ENCODE measurements around the gene ANKRD11. TPM values are rescaled to one million over a fixed set of nuclear protein-coding genes. Genes with fewer than 3 reads are reported as not detected.

ANKRD11 gene
- polyA plus RNA-seq, 2 donors, result 37.1 to 73.5 TPM

DNA sequence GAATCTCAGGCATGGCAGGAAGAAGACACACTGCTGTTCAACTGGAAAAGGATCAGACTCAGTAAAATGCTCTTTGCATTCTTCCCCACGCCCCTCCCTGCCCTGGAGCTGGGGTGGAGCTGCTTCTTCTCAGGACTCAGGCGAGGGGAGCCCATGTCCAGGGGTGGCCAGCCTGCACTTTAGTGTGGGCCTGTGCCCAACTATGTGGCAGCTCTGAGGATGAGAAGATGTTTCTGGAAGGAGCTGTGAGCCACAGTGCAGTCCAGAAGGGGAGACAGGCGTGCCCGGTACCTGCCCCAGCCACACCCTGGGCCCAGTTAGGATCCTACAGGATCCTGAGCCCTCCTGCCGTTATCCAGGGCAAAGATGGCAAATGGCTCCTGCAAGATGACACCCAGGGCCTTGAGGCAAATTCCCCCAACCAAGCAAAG lies 120.3 kb downstream of the ANKRD11 start:
- H3K27ac ChIP-seq (ENCODE audit: low read depth in 2 of 2, low read length in 1 of 2), result peak overlapping the region; percentile 25 to 63
- peaks cover 16 to 32% of the 10 kb centered on the region in 2 donors for H3K4me1 ChIP-seq (ENCODE audit: control insufficient read depth in 2 of 2, insufficient read depth in 2 of 2, low read length in 1 of 2)

DNA sequence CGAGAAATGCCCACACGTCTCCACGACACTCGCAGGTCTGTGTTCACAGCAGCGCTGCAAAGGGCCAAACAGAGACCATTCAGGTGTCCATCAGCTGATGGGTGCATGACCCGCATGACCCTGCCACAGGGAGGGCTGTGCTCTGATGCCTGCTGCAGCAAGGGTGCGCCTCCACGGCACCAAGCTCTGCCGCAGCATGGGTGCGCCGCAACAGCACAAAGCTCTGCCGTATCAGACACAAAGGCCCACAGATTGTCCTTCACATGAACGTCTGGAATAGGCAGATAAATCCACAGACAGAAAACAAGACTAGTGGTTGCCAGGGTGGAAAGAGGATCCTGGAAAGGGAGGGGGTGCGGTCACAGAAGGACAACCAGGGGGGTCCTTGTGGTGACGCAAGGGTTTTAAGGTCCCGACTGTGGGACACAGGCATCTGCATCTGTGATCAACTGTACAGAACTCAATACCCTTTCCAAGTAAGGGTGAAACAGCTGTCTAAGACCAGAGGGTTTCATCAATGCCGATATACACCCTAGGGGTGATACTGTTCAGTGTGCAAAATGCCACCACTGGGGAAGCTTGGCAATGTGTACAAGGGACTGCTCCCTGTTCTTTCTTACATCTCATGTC lies 121.0 kb downstream of the ANKRD11 start:
- Histone ChIP-seq H3K36me3 (ENCODE audit: control insufficient read depth in 2 of 2, insufficient read depth in 2 of 2, low read length in 1 of 2) (peaks cover 0 to 16% of the 10 kb centered on the region in 2 donors), H3K27ac (ENCODE audit: low read depth in 2 of 2, low read length in 1 of 2) (peak overlapping the region; percentile 25 to 63), H3K4me1 (ENCODE audit: control insufficient read depth in 2 of 2, insufficient read depth in 2 of 2, low read length in 1 of 2) (peaks cover 15 to 32% of the 10 kb centered on the region in 2 donors)

More for the DNA sequence above, 120.3 kb downstream of the ANKRD11 start:
- Histone ChIP-seq H3K9me3 (ENCODE audit: control insufficient read depth in 2 of 2, insufficient read depth in 1 of 2, low read depth in 1 of 2, low read length in 1 of 2) (no peaks in the 10 kb centered on the region), H3K27me3 (ENCODE audit: control insufficient read depth in 1 of 2, insufficient read depth in 2 of 2, low read length in 2 of 2) (no peaks in the 10 kb centered on the region), H3K36me3 (ENCODE audit: control insufficient read depth in 2 of 2, insufficient read depth in 2 of 2, low read length in 1 of 2) (peaks cover 0 to 16% of the 10 kb centered on the region in 2 donors), H3K4me3 (ENCODE audit: low read depth in 1 of 2, low read length in 2 of 2) (no peak overlapping the region)
- WGBS, 2 donors, result 30 to 60% methylated on average over 5 of the region's 5 CpGs

DNA sequence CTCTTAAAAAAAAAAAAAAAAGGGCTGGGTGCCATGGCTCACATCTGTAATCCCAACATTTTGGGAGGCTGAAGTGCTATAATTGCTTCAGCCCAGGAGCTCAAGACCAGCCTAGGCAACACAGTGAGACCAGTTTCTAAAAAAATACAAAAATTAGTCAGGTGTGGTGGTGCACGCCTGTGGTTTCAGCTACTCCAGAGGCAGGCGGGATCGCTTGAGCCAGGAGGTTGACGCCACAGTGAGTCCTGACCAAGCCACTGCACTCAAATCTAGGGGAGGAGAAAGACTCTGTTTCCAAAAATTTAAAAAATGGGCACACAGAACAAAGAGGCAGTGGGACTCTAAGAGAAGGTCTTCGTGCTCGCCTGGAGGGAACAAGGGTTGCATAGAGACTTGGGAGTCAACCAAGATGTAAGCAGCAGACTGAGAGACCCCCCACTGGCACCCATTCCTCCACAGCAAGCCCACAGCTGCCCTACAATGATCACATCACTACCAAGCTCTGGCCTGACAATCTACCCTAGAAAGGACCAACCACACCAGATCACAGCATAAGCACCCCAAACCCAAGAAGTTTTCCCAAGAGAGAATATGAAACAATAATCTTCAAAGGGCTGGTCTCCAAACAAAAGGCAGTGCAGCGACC lies 121.6 kb downstream of the ANKRD11 start:
- Histone ChIP-seq H3K4me3 (ENCODE audit: low read depth in 1 of 2, low read length in 2 of 2) (no peak overlapping the region), H3K36me3 (ENCODE audit: control insufficient read depth in 2 of 2, insufficient read depth in 2 of 2, low read length in 1 of 2) (peaks cover 0 to 16% of the 10 kb centered on the region in 2 donors), H3K27me3 (ENCODE audit: control insufficient read depth in 1 of 2, insufficient read depth in 2 of 2, low read length in 2 of 2) (no peaks in the 10 kb centered on the region), H3K9me3 (ENCODE audit: control insufficient read depth in 2 of 2, insufficient read depth in 1 of 2, low read depth in 1 of 2, low read length in 1 of 2) (no peaks in the 10 kb centered on the region), H3K4me1 (ENCODE audit: control insufficient read depth in 2 of 2, insufficient read depth in 2 of 2, low read length in 1 of 2) (peaks cover 18 to 37% of the 10 kb centered on the region in 2 donors), H3K27ac (ENCODE audit: low read depth in 2 of 2, low read length in 1 of 2) (peak overlapping the region in 1 of 2 donors; percentile 5)
- 87 to 90% methylated on average over 7 of the region's 7 CpGs for WGBS, 2 donors

More for the DNA sequence above, 121.0 kb downstream of the ANKRD11 start:
- Histone ChIP-seq H3K9me3 (ENCODE audit: control insufficient read depth in 2 of 2, insufficient read depth in 1 of 2, low read depth in 1 of 2, low read length in 1 of 2) (no peaks in the 10 kb centered on the region), H3K4me3 (ENCODE audit: low read depth in 1 of 2, low read length in 2 of 2) (no peak overlapping the region), H3K27me3 (ENCODE audit: control insufficient read depth in 1 of 2, insufficient read depth in 2 of 2, low read length in 2 of 2) (no peaks in the 10 kb centered on the region)
- 82 to 84% methylated on average over 17 of the region's 17 CpGs for WGBS, 2 donors

DNA sequence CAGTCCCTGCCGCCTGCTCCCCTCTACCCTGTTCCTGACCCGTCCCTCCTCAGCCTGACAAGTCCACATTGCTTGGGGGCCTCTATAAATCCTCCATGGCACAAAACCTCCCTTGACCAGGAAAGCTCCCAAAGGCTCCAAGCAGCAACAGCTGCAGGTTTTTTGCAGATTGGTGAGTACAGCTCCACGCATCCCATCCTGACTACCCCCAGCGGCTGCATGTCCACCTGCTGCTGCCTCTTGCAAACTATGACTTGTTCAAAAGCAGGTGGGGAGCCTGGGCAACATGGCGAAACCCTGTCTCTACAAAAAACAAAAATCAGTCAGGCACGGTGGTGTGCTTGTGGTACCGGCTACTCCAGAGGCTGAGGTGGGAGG lies 122.8 kb downstream of the ANKRD11 start:
- Histone ChIP-seq H3K9me3 (ENCODE audit: control insufficient read depth in 2 of 2, insufficient read depth in 1 of 2, low read depth in 1 of 2, low read length in 1 of 2) (no peaks in the 10 kb centered on the region), H3K4me1 (ENCODE audit: control insufficient read depth in 2 of 2, insufficient read depth in 2 of 2, low read length in 1 of 2) (peaks cover 20 to 40% of the 10 kb centered on the region in 2 donors), H3K27ac (ENCODE audit: low read depth in 2 of 2, low read length in 1 of 2) (no peak overlapping the region), H3K36me3 (ENCODE audit: control insufficient read depth in 2 of 2, insufficient read depth in 2 of 2, low read length in 1 of 2) (peaks cover 0 to 13% of the 10 kb centered on the region in 2 donors), H3K27me3 (ENCODE audit: control insufficient read depth in 1 of 2, insufficient read depth in 2 of 2, low read length in 2 of 2) (no peaks in the 10 kb centered on the region), H3K4me3 (ENCODE audit: low read depth in 1 of 2, low read length in 2 of 2) (no peak overlapping the region)
- WGBS, 2 donors, result 92 to 95% methylated on average over 7 of the region's 7 CpGs

DNA sequence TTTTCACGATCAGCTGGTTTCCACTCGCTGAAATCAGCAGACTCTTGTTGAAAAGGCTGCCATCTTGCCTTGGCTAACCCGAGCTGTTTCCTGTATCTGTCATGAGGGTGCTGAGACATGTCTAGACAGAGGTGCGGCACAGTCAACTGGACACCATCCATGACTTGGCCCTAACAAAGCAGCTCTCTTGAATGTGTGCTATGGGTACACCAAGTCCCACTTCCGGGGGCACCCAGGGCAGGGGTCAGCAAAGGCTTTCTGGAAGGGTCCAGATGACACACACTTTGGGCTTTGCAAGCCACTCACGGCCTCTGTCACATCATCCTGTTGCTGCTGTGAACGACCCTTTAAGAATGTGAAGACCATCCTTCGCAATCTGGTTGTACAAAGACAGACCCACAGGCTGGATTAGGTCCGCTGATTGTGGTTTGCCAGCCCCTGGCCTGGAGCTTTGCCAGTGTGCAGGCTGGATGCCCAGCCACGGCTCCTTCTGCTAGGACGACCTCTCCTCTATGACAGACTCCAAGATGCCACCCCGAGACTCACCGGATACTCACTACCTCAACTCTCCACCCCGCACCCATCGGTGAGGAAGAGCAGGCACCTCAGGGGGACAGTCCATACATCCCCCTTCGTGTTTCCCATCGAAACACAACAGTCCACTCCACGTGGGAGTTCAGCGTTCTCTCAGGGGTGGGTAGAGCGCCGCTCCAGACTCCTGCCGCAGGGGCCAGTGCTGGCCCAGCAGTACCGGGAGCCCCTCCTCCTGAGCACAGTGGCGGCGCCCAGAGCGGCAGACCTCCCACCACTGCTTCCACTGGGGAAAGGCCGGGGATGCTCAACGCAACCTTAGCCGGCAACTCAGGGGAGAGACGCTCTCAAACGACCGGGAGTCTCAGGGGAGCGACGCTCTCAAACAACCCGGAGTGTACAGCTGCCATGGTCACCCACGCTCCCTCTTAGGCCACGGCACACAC lies 123.5 kb downstream of the ANKRD11 start:
- peaks cover 23 to 43% of the 10 kb centered on the region in 2 donors for H3K4me1 ChIP-seq (ENCODE audit: control insufficient read depth in 2 of 2, insufficient read depth in 2 of 2, low read length in 1 of 2)
- peak overlapping the region in 1 of 2 donors; percentile 12 for H3K27ac ChIP-seq (ENCODE audit: low read depth in 2 of 2, low read length in 1 of 2)
- H3K4me3 ChIP-seq (ENCODE audit: low read depth in 1 of 2, low read length in 2 of 2), result no peak overlapping the region
- no peaks in the 10 kb centered on the region for H3K9me3 ChIP-seq (ENCODE audit: control insufficient read depth in 2 of 2, insufficient read depth in 1 of 2, low read depth in 1 of 2, low read length in 1 of 2)
- H3K36me3 ChIP-seq (ENCODE audit: control insufficient read depth in 2 of 2, insufficient read depth in 2 of 2, low read length in 1 of 2), result peaks cover 0 to 9% of the 10 kb centered on the region in 2 donors
- 85 to 87% methylated on average over 35 to 37 of the region's 37 CpGs for WGBS, 2 donors
- H3K27me3 ChIP-seq (ENCODE audit: control insufficient read depth in 1 of 2, insufficient read depth in 2 of 2, low read length in 2 of 2), result no peaks in the 10 kb centered on the region

DNA sequence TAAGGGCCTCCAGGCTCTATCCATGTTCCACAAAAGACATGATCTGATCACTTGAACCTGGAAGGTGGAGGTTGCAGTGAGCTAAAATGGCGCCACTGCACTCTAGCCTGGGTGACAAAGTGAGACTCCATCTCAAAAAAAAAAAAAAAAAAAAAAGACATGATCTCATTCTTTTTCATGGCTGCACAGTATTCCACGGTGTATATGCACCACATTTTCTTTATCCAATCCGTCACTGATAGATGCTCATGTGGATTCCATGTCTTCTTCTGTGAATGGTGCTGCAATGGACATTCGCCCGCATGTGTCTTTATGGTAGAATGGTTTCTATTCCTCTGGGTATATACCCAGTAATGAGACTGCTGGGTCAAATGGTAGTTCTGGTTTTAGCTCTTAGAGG lies 124.4 kb downstream of the ANKRD11 start:
- peaks cover 26 to 45% of the 10 kb centered on the region in 2 donors for H3K4me1 ChIP-seq (ENCODE audit: control insufficient read depth in 2 of 2, insufficient read depth in 2 of 2, low read length in 1 of 2)
- WGBS, 2 donors, result 98 to 100% methylated on average over 5 of the region's 5 CpGs
- no peak overlapping the region for H3K27ac ChIP-seq (ENCODE audit: low read depth in 2 of 2, low read length in 1 of 2)

DNA sequence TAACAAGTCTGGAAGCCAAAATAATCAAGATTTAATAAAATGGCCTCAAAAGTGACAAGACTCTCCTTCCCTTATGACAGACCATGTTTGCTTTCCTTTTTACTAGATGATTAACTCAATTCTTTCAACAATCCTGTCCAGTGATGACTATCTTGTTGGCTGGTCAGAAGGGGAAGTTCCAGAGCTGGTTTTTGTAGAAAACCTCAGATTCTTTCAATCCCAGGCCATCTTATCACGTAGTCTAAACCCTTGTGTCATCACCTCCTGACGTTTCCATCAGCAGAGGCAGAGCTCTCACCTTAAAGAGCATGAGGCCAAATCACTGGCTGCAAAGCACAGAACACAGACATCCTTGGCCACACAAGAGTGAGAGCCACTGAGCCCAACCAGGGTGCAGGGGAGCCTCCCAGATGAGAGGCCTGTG lies 125.3 kb downstream of the ANKRD11 start:
- no peaks in the 10 kb centered on the region for H3K27me3 ChIP-seq (ENCODE audit: control insufficient read depth in 1 of 2, insufficient read depth in 2 of 2, low read length in 2 of 2)
- 44 to 53% methylated on average over 2 of the region's 2 CpGs for WGBS, 2 donors
- H3K9me3 ChIP-seq (ENCODE audit: control insufficient read depth in 2 of 2, insufficient read depth in 1 of 2, low read depth in 1 of 2, low read length in 1 of 2), result no peaks in the 10 kb centered on the region
- H3K4me3 ChIP-seq (ENCODE audit: low read depth in 1 of 2, low read length in 2 of 2), result no peak overlapping the region
- peaks cover 24 to 44% of the 10 kb centered on the region in 2 donors for H3K4me1 ChIP-seq (ENCODE audit: control insufficient read depth in 2 of 2, insufficient read depth in 2 of 2, low read length in 1 of 2)
- H3K27ac ChIP-seq (ENCODE audit: low read depth in 2 of 2, low read length in 1 of 2), result peak overlapping the region in 1 of 2 donors; percentile 39
- no peaks in the 10 kb centered on the region for H3K36me3 ChIP-seq (ENCODE audit: control insufficient read depth in 2 of 2, insufficient read depth in 2 of 2, low read length in 1 of 2)

More for the DNA sequence above, 124.4 kb downstream of the ANKRD11 start:
- H3K27me3 ChIP-seq (ENCODE audit: control insufficient read depth in 1 of 2, insufficient read depth in 2 of 2, low read length in 2 of 2), result no peaks in the 10 kb centered on the region
- H3K36me3 ChIP-seq (ENCODE audit: control insufficient read depth in 2 of 2, insufficient read depth in 2 of 2, low read length in 1 of 2), result peaks cover 0 to 3% of the 10 kb centered on the region in 2 donors
- no peaks in the 10 kb centered on the region for H3K9me3 ChIP-seq (ENCODE audit: control insufficient read depth in 2 of 2, insufficient read depth in 1 of 2, low read depth in 1 of 2, low read length in 1 of 2)
- no peak overlapping the region for H3K4me3 ChIP-seq (ENCODE audit: low read depth in 1 of 2, low read length in 2 of 2)

DNA sequence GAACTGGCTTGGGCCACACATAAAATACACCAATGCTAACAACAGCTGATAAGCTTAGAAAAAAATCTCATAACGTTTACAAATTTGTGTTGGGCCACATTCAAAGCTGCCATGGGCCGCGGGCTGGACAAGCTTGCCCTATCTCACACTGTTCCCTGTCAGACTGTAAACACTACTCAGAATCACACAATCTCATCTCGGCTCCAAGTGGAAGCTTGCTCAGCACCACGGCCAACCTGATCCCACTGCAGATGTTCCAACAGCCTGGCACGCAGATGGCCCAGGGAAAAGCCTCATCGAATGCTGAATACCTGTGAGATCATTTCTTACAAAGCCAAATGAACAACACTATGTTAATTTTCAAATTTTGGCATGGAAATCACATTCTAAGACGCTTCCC lies 125.8 kb downstream of the ANKRD11 start:
- H3K36me3 ChIP-seq (ENCODE audit: control insufficient read depth in 2 of 2, insufficient read depth in 2 of 2, low read length in 1 of 2), result no peaks in the 10 kb centered on the region
- no peak overlapping the region for H3K4me3 ChIP-seq (ENCODE audit: low read depth in 1 of 2, low read length in 2 of 2)
- no peaks in the 10 kb centered on the region for H3K9me3 ChIP-seq (ENCODE audit: control insufficient read depth in 2 of 2, insufficient read depth in 1 of 2, low read depth in 1 of 2, low read length in 1 of 2)
- H3K27me3 ChIP-seq (ENCODE audit: control insufficient read depth in 1 of 2, insufficient read depth in 2 of 2, low read length in 2 of 2), result no peaks in the 10 kb centered on the region
- H3K27ac ChIP-seq (ENCODE audit: low read depth in 2 of 2, low read length in 1 of 2), result peak overlapping the region; percentile 60 to 78
- peaks cover 23 to 46% of the 10 kb centered on the region in 2 donors for H3K4me1 ChIP-seq (ENCODE audit: control insufficient read depth in 2 of 2, insufficient read depth in 2 of 2, low read length in 1 of 2)
- 36 to 47% methylated on average over 8 of the region's 8 CpGs for WGBS, 2 donors

Measured in esophagus (tissue), 2 donors.